Measurements from ENCODE around the gene TNIK. TPM values are rescaled to one million over a fixed set of nuclear protein-coding genes. Genes with fewer than 3 reads are reported as not detected.

Gene TNIK
- polyA plus RNA-seq, 3 donors from 2014 or later = 4.7 to 28.9 (median 13.7) TPM

DNA sequence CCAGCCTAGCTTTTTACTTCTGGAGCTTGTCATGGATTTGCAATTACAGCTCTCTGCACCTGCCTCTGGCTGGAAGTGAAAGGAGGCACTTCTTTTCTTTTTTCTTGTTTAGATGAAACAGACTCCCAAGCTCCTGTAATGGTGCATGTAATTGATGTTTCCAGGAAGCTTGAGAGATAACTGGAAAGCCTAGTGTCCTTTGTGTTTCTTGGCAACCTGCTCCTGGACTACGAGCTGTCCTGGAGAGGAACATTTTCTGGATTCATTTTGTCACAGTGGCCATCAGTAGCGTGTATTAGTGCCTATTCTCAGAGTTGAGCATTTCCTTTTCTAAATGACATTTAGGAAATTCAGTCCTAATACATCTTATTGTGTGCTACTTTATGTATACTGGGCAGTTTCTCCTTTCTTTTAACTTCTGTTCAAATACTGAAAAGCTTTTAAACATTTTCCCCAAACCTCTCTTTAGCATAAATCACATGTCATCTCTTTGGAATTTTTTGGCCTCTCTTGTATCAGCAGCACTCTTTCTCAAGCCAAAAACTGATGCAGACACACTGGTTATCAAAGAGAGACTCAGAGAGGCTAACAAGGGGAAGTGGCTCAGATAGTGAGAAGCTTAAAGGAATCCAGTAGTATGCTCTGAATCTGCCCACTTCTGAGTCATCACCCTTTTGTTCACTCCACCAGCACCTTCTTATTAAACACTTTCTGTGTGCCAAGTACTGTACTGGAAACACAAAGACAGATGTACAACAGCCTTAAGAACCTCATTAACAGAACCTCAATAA, 371.0 kb downstream of the TNIK start:
- DNase-seq = no peak
- Mint-ChIP-seq H3K4me3 (no peak overlapping the region), H3K4me1 (no peaks in the 10 kb centered on the region), H3K27me3 (ENCODE audit: low read depth in 3 of 3) (no peaks in the 10 kb centered on the region), H3K27ac (peak overlapping the region in 1 of 6 donors; percentile 17), H3K36me3 (peaks cover 22 to 68% (median 44%) of the 10 kb centered on the region in 3 donors), H3K9me3 (no peaks in the 10 kb centered on the region)

DNA sequence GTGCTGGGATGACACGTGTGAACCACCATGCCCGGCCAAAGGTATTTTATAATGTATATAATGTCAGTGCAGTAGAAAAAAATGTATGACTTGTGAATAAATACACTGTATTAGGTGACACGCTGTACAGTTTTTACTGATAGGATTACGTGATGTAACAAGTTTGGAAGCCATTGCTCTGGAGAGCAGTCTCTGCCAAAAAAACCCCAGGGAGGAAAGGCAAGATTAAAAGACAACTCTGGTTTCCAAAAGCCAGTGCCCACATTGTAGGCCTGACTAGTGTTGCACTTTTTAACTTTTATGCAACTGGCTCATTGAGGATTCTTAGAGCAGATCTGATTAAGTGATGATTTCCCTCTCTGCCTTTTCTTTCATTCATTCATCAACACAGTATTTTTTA, 371.7 kb downstream of the TNIK start:
- DNase-seq = no peak
- Mint-ChIP-seq H3K36me3 (peaks cover 19 to 73% (median 44%) of the 10 kb centered on the region in 3 donors), H3K9me3 (no peaks in the 10 kb centered on the region), H3K4me3 (no peak overlapping the region), H3K27ac (no peak overlapping the region), H3K27me3 (ENCODE audit: low read depth in 3 of 3) (no peaks in the 10 kb centered on the region), H3K4me1 (no peaks in the 10 kb centered on the region)

DNA sequence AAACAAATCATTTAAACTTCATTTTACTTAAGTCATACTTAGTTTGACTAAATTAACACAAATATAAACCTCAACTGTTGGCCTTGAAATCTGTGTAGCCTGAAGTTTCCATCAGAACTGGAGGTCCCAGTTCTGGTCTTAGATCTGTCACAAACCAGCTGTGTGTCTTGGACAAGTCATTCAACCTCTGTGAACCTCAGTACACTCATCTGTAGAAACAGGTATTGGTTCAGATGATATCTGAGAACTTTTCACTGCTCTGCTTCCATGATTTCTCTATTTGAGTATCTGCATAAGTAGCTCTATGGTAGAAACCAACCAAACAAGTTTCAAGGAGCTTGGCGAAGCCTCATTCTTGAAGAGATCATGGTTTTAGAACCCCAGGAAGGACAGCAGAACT, 373.3 kb downstream of the TNIK start:
- no peak overlapping the region for H3K27ac Mint-ChIP-seq

GRCh38 chr3:171077261-171077660, 382.9 kb downstream of the TNIK start:
- Mint-ChIP-seq H3K4me1 (no peaks in the 10 kb centered on the region), H3K36me3 (peaks cover 45 to 77% (median 52%) of the 10 kb centered on the region in 3 donors), H3K27ac (peak overlapping the region in 2 of 6 donors; percentile 20 to 26), H3K27me3 (ENCODE audit: low read depth in 3 of 3) (peaks cover 0 to 2% (median 0%) of the 10 kb centered on the region in 3 donors), H3K9me3 (no peaks in the 10 kb centered on the region), H3K4me3 (no peak overlapping the region)
- DNase-seq = no peak

More for the DNA sequence above, 373.3 kb downstream of the TNIK start:
- Mint-ChIP-seq H3K4me1 (no peaks in the 10 kb centered on the region), H3K36me3 (peaks cover 21 to 77% (median 50%) of the 10 kb centered on the region in 3 donors), H3K4me3 (no peak overlapping the region), H3K27me3 (ENCODE audit: low read depth in 3 of 3) (no peaks in the 10 kb centered on the region), H3K9me3 (no peaks in the 10 kb centered on the region)
- DNase-seq = no peak

DNA sequence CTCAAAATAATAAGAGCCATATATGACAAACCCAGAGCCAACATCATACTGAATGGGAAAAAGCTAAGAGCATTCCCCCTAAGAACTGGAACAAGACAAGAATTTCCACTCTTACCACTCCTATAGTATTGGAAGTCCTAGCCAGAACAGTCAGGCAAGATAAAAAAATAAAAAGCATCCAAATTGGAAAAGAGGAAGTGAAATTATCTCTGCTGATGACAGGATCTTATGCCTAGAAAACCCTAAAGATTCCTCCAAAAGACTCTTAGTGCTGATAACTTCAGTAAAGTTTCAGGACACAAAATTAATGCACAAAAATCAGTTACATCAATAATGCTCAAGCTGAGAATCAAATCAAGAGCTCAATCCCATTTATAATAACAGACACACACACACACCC, 387.8 kb downstream of the TNIK start:
- no peak for DNase-seq
- no peak overlapping the region for H3K4me3 Mint-ChIP-seq
- peaks cover 0 to 6% (median 3%) of the 10 kb centered on the region in 3 donors for H3K27me3 Mint-ChIP-seq (ENCODE audit: low read depth in 3 of 3)
- no peaks in the 10 kb centered on the region for H3K9me3 Mint-ChIP-seq
- H3K27ac Mint-ChIP-seq = peak overlapping the region in 1 of 6 donors; percentile 11
- H3K4me1 Mint-ChIP-seq = no peaks in the 10 kb centered on the region
- peaks cover 42 to 69% (median 51%) of the 10 kb centered on the region in 3 donors for H3K36me3 Mint-ChIP-seq

GRCh38 chr3:171068658-171069057, 391.5 kb downstream of the TNIK start:
- H3K36me3 Mint-ChIP-seq = peaks cover 45 to 78% (median 59%) of the 10 kb centered on the region in 3 donors
- no peak for DNase-seq
- no peaks in the 10 kb centered on the region for H3K4me1 Mint-ChIP-seq
- no peak overlapping the region for H3K4me3 Mint-ChIP-seq
- H3K27ac Mint-ChIP-seq = peak overlapping the region in 1 of 6 donors; percentile 0
- H3K9me3 Mint-ChIP-seq = no peaks in the 10 kb centered on the region
- H3K27me3 Mint-ChIP-seq (ENCODE audit: low read depth in 3 of 3) = peaks cover 0 to 6% (median 3%) of the 10 kb centered on the region in 3 donors

- Mint-ChIP-seq H3K27ac (no peak overlapping the region), H3K36me3 (peaks cover 56 to 86% (median 58%) of the 10 kb centered on the region in 3 donors), H3K9me3 (no peaks in the 10 kb centered on the region), H3K4me3 (no peak overlapping the region), H3K27me3 (ENCODE audit: low read depth in 3 of 3) (peaks cover 0 to 8% (median 3%) of the 10 kb centered on the region in 3 donors), H3K4me1 (peaks cover 0 to 7% of the 10 kb centered on the region in 2 donors)
- no peak for DNase-seq
Measured at GRCh38 chr3:171066206-171066605, 394.0 kb downstream of the TNIK start.

DNA sequence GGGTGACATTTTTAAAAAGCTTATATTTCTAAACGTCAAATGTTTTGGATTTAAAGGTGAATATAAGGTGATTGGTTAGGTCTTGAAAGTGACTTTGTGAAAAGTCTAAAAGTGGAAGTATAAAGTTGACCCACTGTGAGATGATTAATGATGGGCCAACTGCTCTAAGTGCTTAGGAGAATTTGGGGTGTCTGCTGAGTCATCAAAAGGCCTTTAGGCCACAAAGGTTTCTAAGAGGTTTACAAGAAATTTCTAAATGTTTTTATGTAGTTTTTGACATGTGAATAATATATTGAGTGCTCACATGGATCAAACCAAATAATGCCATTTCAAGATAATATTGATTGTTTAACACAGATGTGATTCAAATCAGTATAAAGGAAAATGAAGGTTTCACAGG, 394.5 kb downstream of the TNIK start:
- Mint-ChIP-seq H3K4me3 (no peak overlapping the region), H3K27me3 (ENCODE audit: low read depth in 3 of 3) (peaks cover 0 to 8% (median 3%) of the 10 kb centered on the region in 3 donors)

GRCh38 chr3:171064461-171064860, 395.7 kb downstream of the TNIK start:
- peaks cover 0 to 6% (median 0%) of the 10 kb centered on the region in 3 donors for H3K27me3 Mint-ChIP-seq (ENCODE audit: low read depth in 3 of 3)
- H3K9me3 Mint-ChIP-seq = no peaks in the 10 kb centered on the region
- DNase-seq = no peak
- no peak overlapping the region for H3K27ac Mint-ChIP-seq
- peaks cover 45 to 74% (median 50%) of the 10 kb centered on the region in 3 donors for H3K36me3 Mint-ChIP-seq
- H3K4me1 Mint-ChIP-seq = peaks cover 0 to 7% of the 10 kb centered on the region in 2 donors
- H3K4me3 Mint-ChIP-seq = no peak overlapping the region

More for the DNA sequence above, 394.5 kb downstream of the TNIK start:
- no peaks in the 10 kb centered on the region for H3K9me3 Mint-ChIP-seq
- no peak overlapping the region for H3K27ac Mint-ChIP-seq
- DNase-seq = no peak
- H3K36me3 Mint-ChIP-seq = peaks cover 56 to 83% (median 58%) of the 10 kb centered on the region in 3 donors
- H3K4me1 Mint-ChIP-seq = peaks cover 0 to 7% of the 10 kb centered on the region in 2 donors

GRCh38 chr3:171061749-171062148, 398.5 kb downstream of the TNIK start:
- H3K4me1 Mint-ChIP-seq = peaks cover 0 to 7% of the 10 kb centered on the region in 2 donors
- no peak for DNase-seq
- H3K27me3 Mint-ChIP-seq (ENCODE audit: low read depth in 3 of 3) = peaks cover 0 to 2% (median 0%) of the 10 kb centered on the region in 3 donors
- peaks cover 33 to 56% (median 38%) of the 10 kb centered on the region in 3 donors for H3K36me3 Mint-ChIP-seq
- no peak overlapping the region for H3K4me3 Mint-ChIP-seq
- H3K27ac Mint-ChIP-seq = peak overlapping the region in 1 of 6 donors; percentile 69
- no peaks in the 10 kb centered on the region for H3K9me3 Mint-ChIP-seq

- Mint-ChIP-seq H3K36me3 (peaks cover 27 to 40% (median 29%) of the 10 kb centered on the region in 3 donors), H3K27ac (no peak overlapping the region), H3K4me1 (peaks cover 0 to 7% of the 10 kb centered on the region in 2 donors), H3K9me3 (no peaks in the 10 kb centered on the region), H3K4me3 (no peak overlapping the region), H3K27me3 (ENCODE audit: low read depth in 3 of 3) (peaks cover 0 to 2% (median 0%) of the 10 kb centered on the region in 3 donors)
- DNase-seq = no peak
Measured at GRCh38 chr3:171059978-171060377, 400.2 kb downstream of the TNIK start.

- peaks cover 0 to 2% (median 0%) of the 10 kb centered on the region in 3 donors for H3K27me3 Mint-ChIP-seq (ENCODE audit: low read depth in 3 of 3)
- DNase-seq = no peak
- H3K36me3 Mint-ChIP-seq = peaks cover 20 to 32% (median 22%) of the 10 kb centered on the region in 3 donors
- no peaks in the 10 kb centered on the region for H3K9me3 Mint-ChIP-seq
- no peak overlapping the region for H3K27ac Mint-ChIP-seq
- H3K4me3 Mint-ChIP-seq = no peak overlapping the region
- H3K4me1 Mint-ChIP-seq = peaks cover 0 to 7% of the 10 kb centered on the region in 2 donors
Measured at GRCh38 chr3:171058873-171059603, 401.2 kb downstream of the TNIK start.

DNA sequence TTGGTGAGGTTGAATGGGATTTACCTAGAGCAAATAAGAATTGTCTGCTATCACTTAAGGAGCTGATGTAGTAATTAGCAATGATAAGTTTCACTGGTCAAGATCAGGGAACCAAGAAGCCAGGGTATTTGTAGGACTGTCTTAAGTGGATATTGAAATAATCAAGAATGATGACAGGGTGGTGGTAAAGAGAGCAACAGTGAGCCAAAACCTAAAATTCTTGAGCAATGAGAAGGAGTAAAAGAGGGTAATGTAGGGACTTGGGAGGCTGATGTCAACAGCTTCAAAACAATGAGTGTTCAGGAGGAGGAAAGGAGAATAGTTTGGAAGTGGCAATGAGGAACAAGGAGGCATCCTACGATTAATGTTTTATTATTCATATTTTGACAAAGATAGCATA, 402.1 kb downstream of the TNIK start:
- peaks cover 11 to 22% (median 13%) of the 10 kb centered on the region in 3 donors for H3K36me3 Mint-ChIP-seq
- H3K9me3 Mint-ChIP-seq = no peaks in the 10 kb centered on the region
- H3K4me1 Mint-ChIP-seq = peaks cover 0 to 7% of the 10 kb centered on the region in 2 donors
- H3K27ac Mint-ChIP-seq = no peak overlapping the region
- no peak for DNase-seq
- H3K27me3 Mint-ChIP-seq (ENCODE audit: low read depth in 3 of 3) = peaks cover 0 to 3% (median 2%) of the 10 kb centered on the region in 3 donors
- H3K4me3 Mint-ChIP-seq = no peak overlapping the region

DNA sequence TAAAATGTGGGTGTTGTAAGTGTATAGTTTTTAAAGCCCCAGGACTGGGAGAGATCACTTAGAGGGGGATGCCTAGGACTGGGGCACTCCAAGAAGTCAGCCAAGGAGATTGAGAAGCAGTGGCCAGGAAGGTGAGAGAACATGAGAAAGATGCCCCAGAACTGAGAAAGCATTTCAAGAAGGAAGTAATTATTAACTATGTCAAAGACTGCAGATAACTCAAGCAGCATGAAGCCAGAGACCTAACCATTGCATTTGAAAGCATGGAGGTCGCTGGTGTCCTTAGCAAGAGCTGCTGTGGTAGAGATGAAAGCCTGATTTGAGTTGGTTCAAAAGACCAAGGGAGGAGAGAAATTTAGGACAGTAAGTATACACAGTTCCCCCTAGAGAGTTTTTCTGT, 403.1 kb downstream of the TNIK start:
- Mint-ChIP-seq H3K36me3 (peaks cover 4 to 12% (median 8%) of the 10 kb centered on the region in 3 donors), H3K27me3 (ENCODE audit: low read depth in 3 of 3) (peaks cover 0 to 3% (median 2%) of the 10 kb centered on the region in 3 donors), H3K4me3 (no peak overlapping the region), H3K4me1 (peaks cover 0 to 3% of the 10 kb centered on the region in 2 donors), H3K27ac (no peak overlapping the region), H3K9me3 (no peaks in the 10 kb centered on the region)
- no peak for DNase-seq
